Stomach (tissue), 9 donors: ENCODE measurements around the gene ZNF224. TPM values are rescaled to one million over a fixed set of nuclear protein-coding genes. Genes with fewer than 3 reads are reported as not detected.

Experiments
- DNase-seq, 2 donors: peaks; one replicate each; pipeline versions ENCODE4 v3.0.0 to v3.0.0-alpha.2; 2013 to 2019
- H3K27ac ChIP-seq, 5 donors: fragments of 200-600 bp in 4 of 5; sonication (generic) in 4 of 5; one replicate each; pipeline ENCODE4 v1.5.1; 2013 to 2019; ENCODE audit warnings: mild to moderate bottlenecking in 1 of 5, moderate library complexity in 1 of 5
- H3K27me3 ChIP-seq, 3 donors: fragments of 200-600 bp; sonication (generic); one replicate each; pipeline ENCODE4 v1.5.1; 2017 to 2019; ENCODE audit warnings: mixed run types in 1 of 3
- H3K36me3 ChIP-seq, 4 donors: fragments of 200-600 bp; sonication (generic); 1 replicate in 3 of 4; 2 replicates in 1 of 4; pipeline ENCODE4 v1.5.1; 2016 to 2019
- H3K4me1 ChIP-seq, 4 donors: fragments of 200-600 bp; sonication (generic); one replicate each; pipeline ENCODE4 v1.5.1; 2016 to 2019
- H3K4me3 ChIP-seq, 4 donors: fragments of 200-600 bp; sonication (generic) in 3 of 4; one replicate each; pipeline ENCODE4 v1.5.1; 2016 to 2019; ENCODE audit warnings: mild to moderate bottlenecking in 1 of 4
- H3K9me3 ChIP-seq, 4 donors: fragments of 200-600 bp; sonication (generic); one replicate each; pipeline ENCODE4 v1.5.1; 2016 to 2019
- EP300 ChIP-seq: sonication (generic); formaldehyde crosslinking; IDR thresholded peaks from one replicate; pipeline ENCODE4 v1.6.1; 2017; ENCODE audit warnings: antibody characterized with exemption
- POLR2A ChIP-seq, 4 donors: fragments of 450-650 bp; IDR thresholded peaks; one replicate each; pipeline ENCODE4 v1.6.1; 2016; ENCODE audit warnings: antibody characterized with exemption in 4 of 4, control low read depth in 2 of 4, mild to moderate bottlenecking in 1 of 4, moderate library complexity in 1 of 4
- POLR2AphosphoS5 ChIP-seq, 3 donors: sonication (generic); formaldehyde crosslinking; IDR thresholded peaks; one replicate each; pipeline ENCODE4 v1.6.1; 2016; ENCODE audit warnings: antibody characterized with exemption in 3 of 3
- WGBS, 5 donors: extraction: QIAGEN DNeasy Blood & Tissue Kit in 3 of 5; methylation state at CpG; one replicate each; pipeline versions ENCODE4 v1.1.5 to v1.1.7; 2013 to 2018; 5-methylcytosine and 5-hydroxymethylcytosine counted together
- intact Hi-C: fragments of 100-400 bp; cut with DNase I; formaldehyde crosslinking; loops from one replicate; pipeline ENCODE4 v1.15.1; 2023; ENCODE audit warnings: low total_unique reads
- polyA plus RNA-seq, 3 donors: library from polyadenylated mRNA; stranded (reverse); fragments of 200-250 nt; gene quantifications; one replicate each; pipeline ENCODE4 v1.2.3, GENCODE V29; 2013
- total RNA-seq, 5 donors: library from RNA; depleted of rRNA; stranded (reverse); fragments of >200 nt; gene quantifications; one replicate each; pipeline versions ENCODE4 v1.1.0 to v1.2.3, GENCODE V29; 2014 to 2016
- TF ChIP-seq, protein P1 (sequence below), 7 experiments: fragments of 450-650 bp in 4 of 7; fragments of 200-600 bp in 3 of 7; sonication (generic) in 3 of 7; IDR thresholded peaks; one replicate each; pipeline ENCODE4 v1.5.1; 2016 to 2019; ENCODE audit warnings: antibody characterized with exemption in 7 of 7, control low read depth in 2 of 7, mild to moderate bottlenecking in 1 of 7
- donor health status: healthy with polysubstance abuse.
- donor health status: Bipolar disorder and iron deficiency.
- donor health status: healthy.

Gene ZNF224
- total and polyA plus RNA-seq, 8 donors: 6.9 to 54.0 (median 16.3) TPM

DNA sequence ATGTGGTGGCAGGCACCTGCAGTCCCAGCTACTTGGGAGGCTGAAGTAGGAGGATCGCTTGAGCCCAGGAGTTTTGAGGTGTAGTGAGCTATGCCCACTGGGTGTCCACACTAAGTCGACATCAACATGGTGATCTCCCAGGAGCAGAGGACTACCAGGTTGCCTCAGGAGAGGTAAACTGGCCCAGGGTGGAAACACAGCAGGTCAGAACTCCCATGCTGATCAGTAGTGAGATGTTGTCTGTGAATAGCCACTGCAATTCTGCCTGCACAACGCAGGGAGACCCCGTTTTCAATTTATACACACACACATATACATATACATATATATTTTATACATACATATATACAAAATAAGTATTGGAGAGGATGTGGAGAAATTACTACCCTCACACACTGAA is 2.1 kb upstream of the ZNF224 start:
- H3K4me3 ChIP-seq: no peak overlapping the region

DNA sequence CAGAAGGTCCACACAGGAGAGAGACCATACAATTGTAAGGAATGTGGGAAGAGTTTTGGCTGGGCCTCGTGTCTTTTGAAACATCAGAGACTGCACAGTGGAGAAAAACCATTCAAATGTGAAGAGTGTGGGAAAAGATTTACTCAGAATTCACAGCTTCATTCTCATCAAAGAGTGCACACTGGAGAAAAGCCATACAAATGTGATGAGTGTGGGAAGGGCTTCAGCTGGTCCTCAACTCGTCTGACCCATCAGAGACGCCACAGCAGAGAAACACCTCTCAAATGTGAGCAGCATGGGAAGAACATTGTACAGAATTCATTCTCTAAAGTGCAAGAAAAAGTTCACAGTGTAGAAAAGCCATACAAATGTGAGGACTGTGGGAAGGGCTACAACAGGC is 13.6 kb downstream of the ZNF224 start:
- no peaks in the 10 kb centered on the region for H3K27me3 ChIP-seq
- H3K9me3 ChIP-seq: peaks cover 25 to 94% (median 75%) of the 10 kb centered on the region in 4 donors
- 98 to 100% (median 99%) methylated on average over 3 of the region's 3 CpGs for WGBS, 5 donors
- H3K4me3 ChIP-seq: no peak overlapping the region
- H3K36me3 ChIP-seq: peaks cover 20 to 62% (median 54%) of the 10 kb centered on the region in 4 donors
- DNase-seq: no peak
- peaks cover 6 to 12% (median 10%) of the 10 kb centered on the region in 4 donors for H3K4me1 ChIP-seq
- TF ChIP-seq, protein P1, sequence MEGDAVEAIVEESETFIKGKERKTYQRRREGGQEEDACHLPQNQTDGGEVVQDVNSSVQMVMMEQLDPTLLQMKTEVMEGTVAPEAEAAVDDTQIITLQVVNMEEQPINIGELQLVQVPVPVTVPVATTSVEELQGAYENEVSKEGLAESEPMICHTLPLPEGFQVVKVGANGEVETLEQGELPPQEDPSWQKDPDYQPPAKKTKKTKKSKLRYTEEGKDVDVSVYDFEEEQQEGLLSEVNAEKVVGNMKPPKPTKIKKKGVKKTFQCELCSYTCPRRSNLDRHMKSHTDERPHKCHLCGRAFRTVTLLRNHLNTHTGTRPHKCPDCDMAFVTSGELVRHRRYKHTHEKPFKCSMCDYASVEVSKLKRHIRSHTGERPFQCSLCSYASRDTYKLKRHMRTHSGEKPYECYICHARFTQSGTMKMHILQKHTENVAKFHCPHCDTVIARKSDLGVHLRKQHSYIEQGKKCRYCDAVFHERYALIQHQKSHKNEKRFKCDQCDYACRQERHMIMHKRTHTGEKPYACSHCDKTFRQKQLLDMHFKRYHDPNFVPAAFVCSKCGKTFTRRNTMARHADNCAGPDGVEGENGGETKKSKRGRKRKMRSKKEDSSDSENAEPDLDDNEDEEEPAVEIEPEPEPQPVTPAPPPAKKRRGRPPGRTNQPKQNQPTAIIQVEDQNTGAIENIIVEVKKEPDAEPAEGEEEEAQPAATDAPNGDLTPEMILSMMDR (IDR thresholded peaks at IDR 0.05): no peak
- no peak for TF ChIP-seq POLR2A (IDR thresholded peaks at IDR 0.05)
- no peak for TF ChIP-seq EP300
- TF ChIP-seq POLR2AphosphoS5 (IDR thresholded peaks at IDR 0.05): no peak
- intact Hi-C loops: no loop called here
- H3K27ac ChIP-seq: no peak overlapping the region

More for the DNA sequence above, 2.1 kb upstream of the ZNF224 start:
- intact Hi-C loops: no loop called here
- H3K27ac ChIP-seq: no peak overlapping the region
- H3K4me1 ChIP-seq: peaks cover 3 to 18% (median 15%) of the 10 kb centered on the region in 4 donors
- H3K27me3 ChIP-seq: no peaks in the 10 kb centered on the region
- no peaks in the 10 kb centered on the region for H3K9me3 ChIP-seq
- DNase-seq: no peak
- TF ChIP-seq POLR2AphosphoS5 (IDR thresholded peaks at IDR 0.05) (no peak), EP300 (no peak), POLR2A (IDR thresholded peaks at IDR 0.05) (no peak)
- TF ChIP-seq, protein P1 (IDR thresholded peaks at IDR 0.05): no peak
- 56 to 80% (median 66%) methylated on average over 4 of the region's 4 CpGs for WGBS, 5 donors
- peaks cover under 1 to 30% (median 17%) of the 10 kb centered on the region in 4 donors for H3K36me3 ChIP-seq

DNA sequence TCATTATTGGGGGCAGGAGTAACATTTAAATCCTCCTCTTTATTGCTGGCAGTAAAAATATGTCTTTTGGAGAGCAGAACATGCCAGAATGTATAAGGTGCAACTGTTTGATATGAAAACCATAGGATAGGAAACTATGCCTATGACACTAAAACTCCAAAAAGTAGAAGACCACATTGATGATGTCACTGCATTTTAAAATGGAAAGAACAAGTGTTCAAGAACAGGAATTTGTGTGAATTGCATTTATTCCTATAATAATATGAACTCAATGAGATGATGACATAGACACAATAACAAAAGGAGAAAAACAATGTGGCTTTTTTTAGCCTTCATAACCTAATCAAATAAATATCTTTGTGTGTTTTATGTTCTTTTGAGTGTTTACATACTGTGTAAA is 15.3 kb downstream of the ZNF224 start:
- H3K27me3 ChIP-seq: no peaks in the 10 kb centered on the region
- intact Hi-C loops: no loop called here
- H3K4me3 ChIP-seq: no peak overlapping the region
- no peak for DNase-seq
- H3K4me1 ChIP-seq: peaks cover 13 to 22% (median 20%) of the 10 kb centered on the region in 4 donors
- peaks cover 15 to 45% (median 36%) of the 10 kb centered on the region in 4 donors for H3K36me3 ChIP-seq
- TF ChIP-seq POLR2AphosphoS5 (IDR thresholded peaks at IDR 0.05): no peak
- TF ChIP-seq, protein P1 (IDR thresholded peaks at IDR 0.05): no peak
- TF ChIP-seq EP300: no peak
- no peak for TF ChIP-seq POLR2A (IDR thresholded peaks at IDR 0.05)
- no peak overlapping the region for H3K27ac ChIP-seq
- H3K9me3 ChIP-seq: peaks cover 25 to 77% (median 63%) of the 10 kb centered on the region in 4 donors

DNA sequence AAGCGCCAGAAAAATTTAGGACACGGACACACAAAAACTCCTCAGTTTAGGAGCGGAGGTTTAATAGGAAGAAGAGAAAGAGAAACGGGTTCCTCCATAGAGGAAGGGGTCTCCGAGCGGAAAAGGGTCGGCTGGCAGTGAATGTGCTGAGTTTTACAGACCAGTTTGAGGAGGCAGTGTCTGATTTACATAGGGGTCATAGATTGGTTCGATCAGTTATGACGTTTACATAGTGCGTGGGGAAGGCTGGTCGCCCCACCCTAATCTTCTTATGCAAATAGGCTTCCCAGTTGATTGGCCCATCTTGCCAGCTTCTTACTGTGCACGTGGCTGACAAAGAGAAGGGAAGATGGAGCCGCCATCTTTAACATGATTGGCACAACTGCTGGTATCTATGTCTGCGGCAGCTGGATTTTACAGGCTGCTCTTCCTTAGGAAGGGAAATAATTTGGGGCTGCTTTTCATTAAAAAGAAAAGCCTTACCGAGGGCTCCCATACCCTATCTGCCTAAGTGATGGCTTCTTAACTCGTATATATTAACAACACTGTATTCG is 17.8 kb downstream of the ZNF224 start:
- 15 to 18% (median 17%) methylated on average over 17 of the region's 17 CpGs for WGBS, 5 donors
- H3K27ac ChIP-seq: no peak overlapping the region
- H3K27me3 ChIP-seq: no peaks in the 10 kb centered on the region
- H3K4me1 ChIP-seq: peaks cover 13 to 25% (median 24%) of the 10 kb centered on the region in 4 donors
- peaks cover 16 to 53% (median 40%) of the 10 kb centered on the region in 4 donors for H3K9me3 ChIP-seq
- peak overlapping the region in 3 of 4 donors; percentile 81 to 93 (median 88) for H3K4me3 ChIP-seq
- TF ChIP-seq POLR2A (IDR thresholded peaks at IDR 0.05) (no peak), POLR2AphosphoS5 (IDR thresholded peaks at IDR 0.05) (no peak), EP300 (no peak)
- TF ChIP-seq, protein P1 (IDR thresholded peaks at IDR 0.05): no peak
- H3K36me3 ChIP-seq: peaks cover 5 to 34% (median 26%) of the 10 kb centered on the region in 4 donors
- DNase-seq: peak in 1 of 2 donors; percentile 57
- intact Hi-C loops: no loop called here
